HL-60 (cell line): ENCODE results near the gene TMEM273.

ENCODE experiments used
- DNase-seq, 2 experiments: peaks; one replicate each; pipeline ENCODE4 v3.0.0-alpha.2; 2010 to 2020; ENCODE audit warnings: low read depth in 1 of 2, low spot score in 1 of 2
- H3K27ac ChIP-seq: fragments of 250-450 bp; sonication (Bioruptor Pico); replicated peaks from 2 replicates; pipeline ENCODE4 v1.5.1; 2020; ENCODE audit warnings: mild to moderate bottlenecking, moderate library complexity
- H3K27me3 ChIP-seq: fragments of 250-450 bp; sonication (Bioruptor Pico); 2 replicates; pipeline ENCODE4 v1.5.1; 2021; ENCODE audit warnings: mild to moderate bottlenecking, moderate library complexity; ENCODE audit not compliant: insufficient read depth, poor library complexity, severe bottlenecking
- H3K4me3 ChIP-seq: replicated peaks from 2 replicates; pipeline ENCODE4 v1.5.1; 2011; ENCODE audit warnings: mild to moderate bottlenecking, control low read depth, low read length; ENCODE audit not compliant: insufficient read depth
- GABPA ChIP-seq: IDR thresholded peaks from 2 replicates; pipeline ENCODE4 v1.6.1; 2012; ENCODE audit warnings: low read depth
- POLR2AphosphoS5 ChIP-seq: IDR thresholded peaks from 2 replicates; pipeline ENCODE4 v1.6.1; 2012; ENCODE audit warnings: low read depth
- SPI1 ChIP-seq: IDR thresholded peaks from 2 replicates; pipeline ENCODE4 v1.6.1; 2012; ENCODE audit warnings: low read depth, mild to moderate bottlenecking, borderline replicate concordance
- TF ChIP-seq, protein P1 (sequence below): IDR thresholded peaks from 2 replicates; pipeline ENCODE4 v1.6.1; 2012; ENCODE audit warnings: low read depth; ENCODE audit not compliant: insufficient replicate concordance
- TF ChIP-seq, protein P2 (sequence below): IDR thresholded peaks from one replicate; pipeline ENCODE4 v1.5.1; 2011; ENCODE audit warnings: low read length, control low read depth, inconsistent platforms; ENCODE audit not compliant: insufficient read depth

TMEM273 gene

DNA sequence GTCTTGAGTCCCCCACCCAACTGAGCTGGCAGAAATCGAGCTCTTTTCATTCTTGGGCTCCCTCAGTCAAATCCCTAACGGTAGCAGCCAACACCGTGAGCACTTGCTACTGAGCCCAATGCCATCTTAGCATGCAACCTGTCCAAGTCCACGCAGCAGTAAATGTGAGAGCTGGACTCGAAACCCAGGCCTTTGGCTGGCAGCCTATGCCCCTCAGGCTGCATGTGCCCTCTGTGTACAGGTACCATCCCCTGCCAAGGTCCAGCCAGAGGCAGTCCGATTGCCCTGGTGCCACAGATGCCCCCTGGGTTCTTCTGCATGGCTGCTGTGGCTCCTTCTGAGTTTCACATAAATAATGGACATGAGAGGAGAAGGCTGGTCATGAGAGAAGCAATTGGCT, 1.2 kb upstream of the TMEM273 start:
- TF ChIP-seq POLR2AphosphoS5: no peak
- TF ChIP-seq, protein P1, sequence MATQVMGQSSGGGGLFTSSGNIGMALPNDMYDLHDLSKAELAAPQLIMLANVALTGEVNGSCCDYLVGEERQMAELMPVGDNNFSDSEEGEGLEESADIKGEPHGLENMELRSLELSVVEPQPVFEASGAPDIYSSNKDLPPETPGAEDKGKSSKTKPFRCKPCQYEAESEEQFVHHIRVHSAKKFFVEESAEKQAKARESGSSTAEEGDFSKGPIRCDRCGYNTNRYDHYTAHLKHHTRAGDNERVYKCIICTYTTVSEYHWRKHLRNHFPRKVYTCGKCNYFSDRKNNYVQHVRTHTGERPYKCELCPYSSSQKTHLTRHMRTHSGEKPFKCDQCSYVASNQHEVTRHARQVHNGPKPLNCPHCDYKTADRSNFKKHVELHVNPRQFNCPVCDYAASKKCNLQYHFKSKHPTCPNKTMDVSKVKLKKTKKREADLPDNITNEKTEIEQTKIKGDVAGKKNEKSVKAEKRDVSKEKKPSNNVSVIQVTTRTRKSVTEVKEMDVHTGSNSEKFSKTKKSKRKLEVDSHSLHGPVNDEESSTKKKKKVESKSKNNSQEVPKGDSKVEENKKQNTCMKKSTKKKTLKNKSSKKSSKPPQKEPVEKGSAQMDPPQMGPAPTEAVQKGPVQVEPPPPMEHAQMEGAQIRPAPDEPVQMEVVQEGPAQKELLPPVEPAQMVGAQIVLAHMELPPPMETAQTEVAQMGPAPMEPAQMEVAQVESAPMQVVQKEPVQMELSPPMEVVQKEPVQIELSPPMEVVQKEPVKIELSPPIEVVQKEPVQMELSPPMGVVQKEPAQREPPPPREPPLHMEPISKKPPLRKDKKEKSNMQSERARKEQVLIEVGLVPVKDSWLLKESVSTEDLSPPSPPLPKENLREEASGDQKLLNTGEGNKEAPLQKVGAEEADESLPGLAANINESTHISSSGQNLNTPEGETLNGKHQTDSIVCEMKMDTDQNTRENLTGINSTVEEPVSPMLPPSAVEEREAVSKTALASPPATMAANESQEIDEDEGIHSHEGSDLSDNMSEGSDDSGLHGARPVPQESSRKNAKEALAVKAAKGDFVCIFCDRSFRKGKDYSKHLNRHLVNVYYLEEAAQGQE: no peak
- TF ChIP-seq GABPA: no peak
- TF ChIP-seq SPI1: no peak
- TF ChIP-seq, protein P2, sequence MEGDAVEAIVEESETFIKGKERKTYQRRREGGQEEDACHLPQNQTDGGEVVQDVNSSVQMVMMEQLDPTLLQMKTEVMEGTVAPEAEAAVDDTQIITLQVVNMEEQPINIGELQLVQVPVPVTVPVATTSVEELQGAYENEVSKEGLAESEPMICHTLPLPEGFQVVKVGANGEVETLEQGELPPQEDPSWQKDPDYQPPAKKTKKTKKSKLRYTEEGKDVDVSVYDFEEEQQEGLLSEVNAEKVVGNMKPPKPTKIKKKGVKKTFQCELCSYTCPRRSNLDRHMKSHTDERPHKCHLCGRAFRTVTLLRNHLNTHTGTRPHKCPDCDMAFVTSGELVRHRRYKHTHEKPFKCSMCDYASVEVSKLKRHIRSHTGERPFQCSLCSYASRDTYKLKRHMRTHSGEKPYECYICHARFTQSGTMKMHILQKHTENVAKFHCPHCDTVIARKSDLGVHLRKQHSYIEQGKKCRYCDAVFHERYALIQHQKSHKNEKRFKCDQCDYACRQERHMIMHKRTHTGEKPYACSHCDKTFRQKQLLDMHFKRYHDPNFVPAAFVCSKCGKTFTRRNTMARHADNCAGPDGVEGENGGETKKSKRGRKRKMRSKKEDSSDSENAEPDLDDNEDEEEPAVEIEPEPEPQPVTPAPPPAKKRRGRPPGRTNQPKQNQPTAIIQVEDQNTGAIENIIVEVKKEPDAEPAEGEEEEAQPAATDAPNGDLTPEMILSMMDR: no peak
- no peaks in the 10 kb centered on the region for H3K27me3 ChIP-seq
- no peak for DNase-seq
- no peak overlapping the region for H3K27ac ChIP-seq
- no peak overlapping the region for H3K4me3 ChIP-seq

DNA sequence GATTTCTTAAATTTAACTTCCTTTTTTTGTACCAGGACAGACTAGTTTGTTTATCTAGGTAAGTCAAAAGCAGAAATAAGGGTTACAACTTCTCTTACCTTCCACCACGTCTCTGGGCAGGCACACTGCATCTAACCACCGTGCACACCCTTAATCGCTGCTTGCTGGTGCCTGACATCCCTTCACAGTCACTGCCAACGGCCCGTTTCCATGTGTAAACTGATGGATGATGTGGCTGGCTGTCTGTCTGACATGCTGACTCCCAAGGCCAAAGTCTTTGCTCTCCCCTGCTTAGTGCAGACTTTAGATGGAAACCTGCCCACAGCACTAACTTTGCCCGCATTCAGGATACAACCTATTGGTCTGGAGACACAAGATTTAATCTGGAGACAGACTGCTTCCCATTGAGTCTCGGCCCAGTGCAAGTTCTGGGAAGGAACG, 1.1 kb downstream of the TMEM273 start:
- H3K27ac ChIP-seq: no peak overlapping the region
- no peaks in the 10 kb centered on the region for H3K27me3 ChIP-seq
- DNase-seq: no peak
- TF ChIP-seq GABPA (no peak), SPI1 (no peak)
- no peak overlapping the region for H3K4me3 ChIP-seq

DNA sequence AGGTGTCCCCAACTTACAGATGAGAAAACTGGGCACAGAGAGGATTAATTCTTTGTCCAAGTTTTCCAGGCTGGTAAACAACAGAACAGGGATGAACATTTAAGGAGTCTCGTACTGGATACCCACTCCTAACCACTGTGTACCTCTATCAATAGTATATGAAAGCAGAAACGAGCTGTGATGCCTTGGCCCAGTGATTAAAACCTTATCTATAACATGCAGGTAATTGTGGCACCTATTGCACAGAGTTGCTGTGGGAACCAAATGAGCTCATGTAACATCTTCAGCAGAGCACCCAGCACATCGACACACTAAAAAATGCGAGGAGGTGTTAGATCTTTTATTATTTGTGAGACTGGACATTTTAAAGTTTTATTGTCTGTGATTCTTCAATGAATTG, 1.6 kb downstream of the TMEM273 start:
- Histone ChIP-seq H3K4me3 (no peak overlapping the region), H3K27me3 (no peaks in the 10 kb centered on the region), H3K27ac (no peak overlapping the region)
- TF ChIP-seq GABPA: no peak
- TF ChIP-seq SPI1: no peak
- TF ChIP-seq, protein P2: no peak
- TF ChIP-seq POLR2AphosphoS5: no peak
- TF ChIP-seq, protein P1: no peak
- no peak for DNase-seq

DNA sequence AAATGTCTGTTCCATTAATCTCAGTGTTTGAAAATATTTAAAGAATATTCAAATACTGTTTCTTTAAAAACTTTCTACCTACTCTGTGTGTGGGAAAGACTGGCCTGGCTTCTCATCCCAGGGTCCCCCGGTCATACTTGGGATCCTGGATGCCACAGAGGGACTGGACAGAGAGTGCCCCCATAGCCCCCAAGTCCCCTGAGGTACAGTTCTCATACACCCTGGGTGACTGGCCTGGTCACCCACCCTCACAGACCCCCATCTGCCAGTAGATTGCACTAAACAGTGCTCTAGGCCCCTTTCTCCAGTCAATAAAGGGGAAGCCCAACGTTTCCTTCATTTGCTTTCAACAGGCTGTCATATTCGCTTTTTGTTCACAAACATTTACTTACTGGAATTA, 3.0 kb downstream of the TMEM273 start:
- Histone ChIP-seq H3K27ac (no peak overlapping the region), H3K4me3 (no peak overlapping the region), H3K27me3 (no peaks in the 10 kb centered on the region)
- no peak for DNase-seq
- TF ChIP-seq, protein P1: no peak
- TF ChIP-seq POLR2AphosphoS5 (no peak), GABPA (no peak), SPI1 (no peak; the same call in 1 of the 2 replicates)
- TF ChIP-seq, protein P2: no peak
